ENCODE results near the gene RNF220.

RNF220 gene

DNA sequence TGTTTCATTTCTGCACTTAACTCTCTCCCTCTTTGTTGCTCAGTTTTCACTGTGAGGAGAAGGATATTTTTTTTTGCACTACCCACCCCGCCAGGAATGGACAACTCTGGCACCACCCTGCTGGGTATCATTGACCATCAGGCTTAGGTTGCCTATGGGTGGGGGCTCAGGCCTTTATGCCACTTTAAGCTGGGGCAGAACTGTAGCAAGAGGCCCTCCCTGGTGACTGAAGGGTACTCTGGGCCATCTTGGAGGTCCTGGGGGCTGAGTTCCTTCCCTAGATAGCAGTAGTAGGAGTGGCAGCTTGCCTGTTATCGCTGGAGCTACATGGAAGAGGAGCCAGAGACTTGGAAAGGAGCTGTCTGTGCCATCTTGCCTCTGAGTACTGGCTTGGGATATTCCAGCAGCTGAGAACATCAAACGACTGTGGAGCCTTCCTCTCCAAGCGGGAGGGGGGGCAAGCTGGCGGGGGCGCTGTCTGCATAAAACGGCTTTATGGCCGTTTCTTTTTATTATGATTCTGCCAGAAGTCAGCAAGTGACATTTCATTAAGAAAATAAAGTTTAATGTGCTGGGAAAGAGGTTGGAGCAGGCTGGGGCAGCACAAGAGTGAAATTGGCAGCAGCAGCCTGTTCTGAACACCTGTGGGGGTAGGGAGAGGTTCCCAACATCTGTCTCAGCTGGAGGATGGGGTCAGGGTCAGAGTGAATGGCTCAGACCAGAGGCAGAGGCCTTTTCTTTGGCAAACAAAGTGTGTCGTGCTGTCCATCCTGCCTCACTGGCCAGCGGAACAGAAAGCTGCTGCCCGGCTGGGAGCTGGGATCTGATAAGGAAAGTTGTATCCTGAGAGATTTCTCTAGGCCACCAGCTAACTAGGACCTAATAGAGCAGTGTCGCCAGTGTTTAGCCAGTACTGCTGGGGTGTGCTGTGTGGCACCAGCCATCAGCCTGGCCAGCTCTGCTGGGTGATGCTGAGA, 236.4 kb downstream of the RNF220 start:
- DNase-seq: no peak

DNA sequence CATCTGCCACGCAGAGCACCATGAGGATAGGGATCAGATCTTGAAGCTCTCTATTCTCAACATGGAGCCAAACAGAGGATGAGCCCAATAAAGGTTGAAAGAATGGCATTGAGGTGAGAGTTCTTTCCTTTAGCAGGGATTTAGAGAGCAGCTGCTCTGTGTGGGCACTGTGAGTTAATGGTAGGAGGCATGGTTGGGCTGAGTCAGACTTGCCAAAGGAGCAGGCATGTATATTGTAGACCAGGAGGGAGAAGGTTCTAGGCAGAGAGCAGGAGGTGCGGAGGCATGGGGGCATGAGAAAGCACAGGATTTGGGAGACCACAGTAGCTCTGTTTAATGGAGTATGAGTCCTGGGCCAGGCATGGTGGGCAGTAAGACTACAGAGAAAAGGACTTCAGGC, 237.2 kb downstream of the RNF220 start:
- DNase-seq: no peak

DNA sequence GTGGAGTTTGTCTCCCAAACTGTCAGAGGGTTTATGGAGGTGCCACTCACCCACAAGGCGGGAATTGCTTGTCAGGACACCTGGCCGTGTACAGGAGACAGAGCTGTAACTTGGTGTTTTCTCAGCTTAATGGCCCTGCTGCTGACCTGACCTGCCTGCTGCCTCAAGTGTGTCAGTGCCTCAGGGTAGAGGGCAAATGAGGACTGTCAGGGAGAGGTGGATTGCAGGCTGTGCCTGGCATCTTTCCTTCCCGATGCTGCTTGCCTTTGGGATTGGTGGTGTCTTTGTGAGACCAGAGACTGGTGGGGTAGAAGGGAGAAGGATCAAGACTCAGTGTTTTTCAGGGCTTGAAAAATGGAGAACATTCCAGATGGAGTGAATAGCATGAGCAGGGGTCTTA, 237.9 kb downstream of the RNF220 start:
- no peak for DNase-seq

DNA sequence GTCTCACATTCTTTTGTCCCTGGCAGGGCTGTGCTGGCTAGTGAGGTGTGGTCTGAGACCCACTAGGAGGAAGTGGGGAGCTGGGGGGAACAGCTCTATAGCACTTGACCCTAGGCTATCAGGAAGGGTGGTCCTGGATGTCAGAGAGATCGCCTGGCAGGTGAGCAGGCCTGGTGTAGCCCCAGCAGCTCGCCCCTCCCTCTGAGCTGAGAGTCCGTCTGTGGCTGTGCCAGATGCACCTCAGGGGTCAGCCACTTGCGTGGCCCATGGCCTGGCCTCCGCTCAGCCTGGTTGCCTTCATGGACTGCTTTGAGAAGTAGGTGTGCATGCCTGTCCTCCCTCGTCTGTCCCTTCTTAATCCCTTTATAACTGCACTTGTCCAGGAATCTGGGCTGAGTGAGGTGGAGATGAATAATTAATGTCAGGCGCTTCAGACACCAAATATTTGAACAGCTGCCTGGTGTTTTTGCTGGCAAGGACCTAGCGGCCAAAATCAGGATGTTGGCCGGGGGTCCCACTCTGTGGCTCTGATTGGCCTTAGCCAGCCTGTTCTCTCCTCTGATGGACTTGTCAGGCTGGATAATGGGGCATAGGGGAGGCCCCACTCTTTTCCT, 238.8 kb downstream of the RNF220 start:
- DNase-seq: no peak

DNA sequence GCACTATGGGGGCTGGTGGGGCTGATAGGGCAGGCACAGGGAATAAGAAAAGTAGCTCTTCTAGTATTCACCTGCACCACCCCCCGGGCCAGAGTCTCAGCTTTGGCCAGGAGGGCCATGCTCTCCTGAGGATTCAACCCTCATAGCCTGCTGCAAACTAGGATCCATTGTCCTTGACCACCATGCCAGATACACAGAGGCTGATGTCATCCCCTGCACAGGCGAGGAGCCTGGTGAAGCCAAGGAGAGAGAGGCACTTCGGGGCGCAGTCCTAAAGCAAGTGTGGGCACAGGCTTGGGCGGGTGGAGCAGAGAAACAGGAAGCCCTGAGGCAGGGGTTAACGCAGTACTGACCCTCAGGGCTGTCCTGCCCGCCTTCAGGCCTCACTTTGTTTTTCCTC, 239.8 kb downstream of the RNF220 start:
- no peak for DNase-seq

DNA sequence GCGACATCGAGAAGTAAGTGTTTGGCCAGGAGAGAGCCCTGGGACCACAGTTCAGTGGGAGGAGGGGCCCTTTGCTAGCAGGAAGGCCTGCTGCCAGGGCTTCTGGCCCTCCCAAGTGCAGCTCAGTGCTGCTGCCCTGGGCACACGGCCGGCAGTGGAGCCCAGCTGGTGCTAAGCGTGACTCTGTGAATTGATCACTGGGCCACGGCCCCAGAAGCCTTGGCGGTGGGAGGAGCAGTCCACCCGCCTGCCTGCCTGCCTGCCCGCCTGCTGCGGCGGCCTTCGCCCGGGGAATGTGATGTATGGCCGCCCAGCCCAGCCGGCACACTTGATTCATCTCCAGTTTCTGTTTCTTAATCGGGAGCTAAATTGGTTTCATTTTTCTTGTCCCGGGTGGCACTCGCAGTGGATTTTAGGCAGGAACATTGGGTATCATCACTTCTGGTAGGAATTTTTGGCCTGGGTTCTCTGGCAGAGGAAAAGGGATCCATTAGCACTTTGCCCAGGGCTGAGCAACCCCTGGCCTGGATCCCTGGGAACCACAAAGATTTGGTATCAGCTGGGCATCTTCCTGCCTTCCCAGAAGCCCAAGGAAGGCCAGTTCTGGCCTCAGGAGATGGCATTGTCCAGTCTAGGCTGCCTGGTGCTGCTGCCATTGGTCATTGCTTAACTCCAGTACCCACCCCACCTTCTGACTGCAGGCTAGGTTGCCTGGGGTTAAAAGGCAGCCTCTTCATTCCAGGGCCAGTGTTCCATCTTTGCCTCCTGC, 240.6 kb downstream of the RNF220 start:
- DNase-seq: no peak

DNA sequence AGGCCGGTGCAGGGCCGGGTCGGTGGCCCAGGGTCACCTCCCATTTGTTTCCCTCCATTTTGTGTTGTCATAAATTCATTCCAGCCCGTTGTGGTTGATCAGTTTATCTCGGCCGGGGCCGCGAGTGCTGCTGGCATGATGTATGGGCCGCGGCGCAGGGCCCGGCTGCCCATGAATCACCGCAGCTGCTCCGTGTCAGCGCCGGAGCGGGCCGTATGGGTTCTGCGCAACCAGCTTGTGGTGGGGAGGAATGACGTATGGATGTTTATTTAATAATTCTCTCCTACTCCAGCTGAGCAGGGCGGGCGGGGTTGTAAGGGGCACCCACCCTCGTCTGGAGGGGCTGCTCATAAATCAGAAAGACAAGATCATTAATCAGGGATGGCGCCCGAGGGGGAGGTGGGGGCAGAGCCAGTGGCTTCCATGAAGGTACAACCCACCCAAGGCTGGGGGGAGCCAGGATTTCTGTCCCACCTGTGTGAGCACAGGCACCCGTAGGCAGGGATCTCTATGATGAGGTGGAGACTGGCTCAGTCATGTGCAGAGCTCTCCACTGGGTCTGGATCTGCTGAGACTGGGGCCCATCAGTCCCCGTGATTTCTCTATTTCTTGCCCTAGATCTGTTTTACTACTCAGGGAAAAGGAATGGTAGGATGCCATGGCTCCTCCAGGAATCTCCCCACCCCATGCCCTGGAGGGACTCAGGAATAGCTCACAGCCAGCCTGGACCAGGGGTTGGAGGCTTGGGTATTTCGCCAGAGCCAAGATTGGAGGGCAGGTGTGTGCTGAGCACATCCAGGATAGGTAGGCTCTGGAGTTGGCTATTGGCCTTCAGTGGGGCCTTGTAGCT, 241.4 kb downstream of the RNF220 start:
- DNase-seq: no peak

DNA sequence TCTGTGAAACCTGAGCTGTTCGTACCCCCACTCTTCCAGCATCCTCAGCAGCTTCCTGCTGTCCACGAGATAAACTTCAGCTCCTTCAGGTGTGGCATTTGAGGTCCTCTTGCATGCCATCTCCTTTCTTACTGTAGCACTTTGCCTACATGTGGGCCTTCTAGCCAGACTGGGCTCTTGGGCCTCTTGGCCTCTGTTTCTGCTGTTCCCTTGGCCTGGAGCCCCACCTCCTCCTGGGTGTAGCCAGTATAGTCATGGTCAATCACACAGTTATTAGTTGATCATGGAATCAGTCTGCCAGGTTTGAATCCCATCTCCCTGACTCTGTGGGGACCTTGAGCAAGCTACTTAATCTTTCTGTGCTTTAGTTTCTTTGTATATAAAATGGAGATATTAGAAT, 242.8 kb downstream of the RNF220 start:
- no peak for DNase-seq

DNA sequence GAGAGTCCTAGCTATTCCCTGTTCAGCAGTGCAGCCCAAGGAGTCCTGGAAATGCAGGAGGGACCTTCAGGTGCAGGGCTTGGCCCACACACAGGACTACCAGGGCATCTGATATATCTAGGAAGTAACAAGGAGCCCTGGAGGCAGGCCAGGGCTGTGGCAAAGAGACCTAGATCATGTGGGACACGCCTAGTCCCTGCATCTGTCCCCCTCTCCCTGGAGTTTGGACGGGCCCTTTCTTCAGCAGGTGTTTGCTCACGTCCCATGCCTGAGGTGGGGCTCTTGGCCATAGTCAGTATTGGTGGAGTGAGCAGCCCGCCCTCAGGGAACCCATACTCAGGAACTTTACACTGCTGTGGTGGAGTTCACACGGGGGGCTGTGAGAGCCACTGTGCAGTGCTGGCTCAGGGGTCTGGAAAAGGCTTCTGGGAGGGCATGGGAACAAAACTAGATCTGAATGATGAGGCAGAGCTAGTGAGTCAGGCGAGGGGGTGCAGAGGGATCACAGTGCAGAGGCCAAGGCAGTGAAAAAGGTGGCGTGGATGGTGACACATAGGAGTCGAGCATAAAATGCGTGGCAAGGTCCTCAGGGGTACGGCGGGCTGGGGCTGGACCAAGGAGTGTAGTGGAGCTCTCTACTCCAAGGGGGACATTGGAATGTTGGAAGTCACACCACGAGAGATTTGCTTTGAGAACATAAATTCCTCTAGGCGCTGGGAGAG, 243.6 kb downstream of the RNF220 start:
- DNase-seq: no peak

DNA sequence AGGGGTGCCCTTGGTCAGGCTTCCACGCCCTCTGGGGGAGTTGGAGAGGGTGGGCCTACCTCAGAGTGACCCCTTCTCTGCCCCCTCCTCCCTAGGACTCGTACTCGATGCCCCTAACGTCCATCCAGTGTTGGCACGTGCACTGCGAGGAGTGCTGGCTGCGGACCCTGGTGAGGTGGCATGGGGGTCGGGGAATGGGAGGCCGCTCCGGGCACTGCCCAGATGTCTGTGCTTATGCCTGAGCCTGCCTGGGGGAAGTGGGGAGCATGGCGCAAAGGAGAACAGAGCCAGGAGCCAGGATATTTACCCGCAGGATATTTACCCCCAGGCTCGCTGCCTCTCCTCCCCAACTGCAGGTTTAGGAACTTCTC, 244.7 kb downstream of the RNF220 start:
- DNase-seq: no peak

DNA sequence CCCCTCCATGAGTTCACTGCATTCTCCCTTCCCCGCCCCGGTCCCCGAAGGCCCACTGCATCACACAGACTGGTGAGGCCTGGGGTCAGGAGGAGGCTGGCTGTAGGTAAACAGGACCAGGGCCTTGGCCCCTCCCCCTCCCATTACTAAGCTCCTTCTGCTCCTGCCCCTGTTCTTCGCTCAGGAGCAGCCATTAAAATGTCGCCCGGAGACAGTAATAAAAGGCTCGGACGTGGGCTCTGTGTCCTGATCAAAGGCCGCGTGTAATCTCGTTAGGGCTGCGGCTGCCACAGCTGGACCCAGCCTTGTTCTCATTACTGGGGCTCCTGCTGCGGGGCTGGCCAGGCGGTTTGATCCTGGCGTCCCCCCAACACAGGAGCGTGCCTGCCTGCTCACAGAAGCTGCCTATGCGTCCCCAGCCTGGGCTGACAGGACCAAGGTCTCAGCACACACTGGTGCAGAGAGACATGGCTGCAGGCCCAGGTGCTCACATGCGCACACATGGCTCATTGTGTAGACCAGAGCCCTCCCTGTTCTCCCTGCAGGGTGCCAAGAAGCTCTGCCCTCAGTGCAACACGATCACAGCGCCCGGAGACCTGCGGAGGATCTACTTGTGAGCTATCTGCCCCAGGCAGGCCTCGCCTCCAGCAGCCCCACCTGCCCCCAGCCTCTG, 245.2 kb downstream of the RNF220 start:
- no peak for DNase-seq

DNA sequence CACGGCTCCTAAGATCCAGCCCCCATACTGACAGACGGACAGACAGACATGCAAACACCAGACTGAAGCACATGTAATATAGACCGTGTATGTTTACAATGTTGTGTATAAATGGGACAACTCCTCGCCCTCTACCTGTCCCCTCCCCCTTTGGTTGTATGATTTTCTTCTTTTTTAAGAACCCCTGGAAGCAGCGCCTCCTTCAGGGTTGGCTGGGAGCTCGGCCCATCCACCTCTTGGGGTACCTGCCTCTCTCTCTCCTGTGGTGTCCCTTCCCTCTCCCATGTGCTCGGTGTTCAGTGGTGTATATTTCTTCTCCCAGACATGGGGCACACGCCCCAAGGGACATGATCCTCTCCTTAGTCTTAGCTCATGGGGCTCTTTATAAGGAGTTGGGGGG, 246.0 kb downstream of the RNF220 start:
- DNase-seq: no peak

DNA sequence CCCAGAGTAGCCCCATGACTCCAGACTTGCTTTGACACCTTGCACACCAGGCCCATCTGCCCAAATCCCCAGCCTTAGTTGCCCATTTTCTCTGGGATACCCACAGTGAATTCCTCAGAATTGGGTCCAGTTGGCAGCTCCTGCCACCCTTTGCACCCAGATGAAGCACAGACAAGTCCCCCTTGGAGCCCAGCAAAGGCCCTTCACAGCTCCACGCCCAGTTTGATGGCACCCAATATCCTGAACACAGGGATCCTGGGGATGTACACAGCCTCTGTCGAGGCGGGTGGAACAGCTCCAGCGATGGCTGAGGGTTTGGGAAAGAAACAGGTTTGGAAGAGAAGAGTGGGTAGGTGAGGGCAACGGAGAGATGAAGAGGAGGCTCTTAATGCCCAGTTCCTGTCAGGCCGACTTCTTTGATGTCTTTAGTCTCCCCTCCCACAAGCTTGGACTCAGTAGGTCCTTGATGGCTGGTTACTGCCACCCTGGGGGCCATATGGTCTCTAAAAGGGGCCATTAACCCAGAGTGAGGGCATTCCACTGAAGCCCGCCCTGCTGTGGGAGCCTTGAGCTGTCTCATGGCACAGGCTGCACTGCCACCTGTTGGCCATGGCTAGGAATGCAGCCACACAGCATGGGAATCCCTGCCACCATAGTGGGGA, 247.5 kb downstream of the RNF220 start:
- DNase-seq: peak; percentile 54

DNA sequence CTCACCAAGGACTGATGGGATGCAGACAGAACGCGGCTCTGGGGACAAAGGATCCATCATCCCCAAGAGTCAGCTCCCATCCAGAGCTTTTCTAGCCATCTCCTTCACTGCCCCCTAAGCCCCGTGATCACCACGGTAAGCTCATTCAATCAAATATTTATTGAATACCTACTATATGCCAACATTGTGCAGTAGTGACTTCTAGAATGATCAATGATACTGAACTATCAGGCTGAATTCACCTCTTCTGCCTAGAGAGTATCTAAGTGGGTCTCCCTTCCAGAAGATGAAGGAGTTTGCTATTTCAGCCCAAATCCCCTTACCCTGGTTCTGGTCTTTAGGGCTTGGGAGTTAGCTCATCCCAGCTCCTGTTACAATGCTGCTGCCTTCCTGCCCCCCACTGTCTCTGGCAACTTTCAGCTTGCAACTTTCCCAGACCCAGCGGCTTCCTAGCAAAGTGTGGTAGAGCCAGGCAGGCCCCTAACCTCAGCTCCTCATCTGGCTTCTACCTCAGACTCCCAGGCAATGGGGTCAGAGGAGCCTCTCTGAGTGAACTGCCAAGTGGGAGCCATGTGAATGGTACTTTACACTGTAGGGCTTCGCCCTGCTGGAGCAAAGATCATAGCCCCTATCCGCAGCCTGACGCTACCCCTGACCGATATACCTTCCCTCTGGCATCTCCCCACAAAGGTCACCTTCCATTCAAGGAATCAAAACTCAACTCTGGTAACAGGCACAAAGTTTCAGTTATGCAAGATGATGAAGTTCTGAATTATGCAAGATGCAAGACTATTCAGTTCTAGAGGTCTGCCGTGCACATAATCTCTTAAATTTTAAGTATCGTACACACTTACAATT, 248.3 kb downstream of the RNF220 start:
- DNase-seq: no peak

DNA sequence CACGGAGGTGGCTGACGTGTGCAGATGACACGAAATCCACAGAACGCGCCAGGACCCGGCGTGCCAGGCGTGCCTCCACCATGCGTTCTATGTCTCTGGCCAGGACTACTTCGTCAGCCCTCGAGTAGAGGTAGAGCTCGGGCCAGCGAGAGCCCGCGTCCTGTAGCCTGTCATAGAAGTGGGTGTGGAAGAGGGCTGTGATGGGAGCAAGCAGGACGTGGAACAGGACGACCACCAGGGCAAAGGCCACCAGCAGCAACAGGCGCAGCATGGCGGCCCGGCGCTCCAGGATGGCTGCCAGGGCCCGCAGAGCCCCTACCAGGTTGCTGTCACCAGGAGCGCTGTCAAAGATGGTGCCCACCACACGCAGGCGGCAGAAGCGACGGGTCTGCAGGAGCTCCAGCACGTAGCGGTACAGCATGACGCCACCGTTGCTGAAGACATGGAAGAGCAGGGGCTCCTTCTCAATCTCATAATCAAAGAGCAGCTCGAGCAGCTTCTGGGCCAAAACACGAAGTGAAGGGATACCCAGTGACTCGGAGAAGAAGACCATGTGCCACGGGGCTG, 249.6 kb downstream of the RNF220 start:
- DNase-seq: no peak

DNA sequence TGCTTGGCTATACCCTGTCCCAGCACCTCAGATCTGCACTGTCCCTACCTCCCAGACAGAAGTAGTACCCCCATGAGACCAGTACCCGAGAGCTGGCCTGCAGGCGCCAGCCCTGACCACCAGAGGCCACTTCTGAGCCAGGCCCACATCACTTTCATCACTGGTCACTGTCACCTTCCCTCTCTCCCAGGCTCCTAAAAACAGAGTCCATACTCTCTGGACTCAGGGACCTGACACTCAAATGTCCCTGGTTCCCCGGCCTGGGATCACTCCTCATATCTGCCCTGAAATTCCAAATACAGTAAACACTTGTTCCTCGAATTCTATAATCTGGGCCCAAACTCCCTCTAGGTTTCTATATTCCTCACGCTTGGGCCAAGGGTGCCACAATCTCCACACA, 250.6 kb downstream of the RNF220 start:
- peak; percentile 20 for DNase-seq

DNA sequence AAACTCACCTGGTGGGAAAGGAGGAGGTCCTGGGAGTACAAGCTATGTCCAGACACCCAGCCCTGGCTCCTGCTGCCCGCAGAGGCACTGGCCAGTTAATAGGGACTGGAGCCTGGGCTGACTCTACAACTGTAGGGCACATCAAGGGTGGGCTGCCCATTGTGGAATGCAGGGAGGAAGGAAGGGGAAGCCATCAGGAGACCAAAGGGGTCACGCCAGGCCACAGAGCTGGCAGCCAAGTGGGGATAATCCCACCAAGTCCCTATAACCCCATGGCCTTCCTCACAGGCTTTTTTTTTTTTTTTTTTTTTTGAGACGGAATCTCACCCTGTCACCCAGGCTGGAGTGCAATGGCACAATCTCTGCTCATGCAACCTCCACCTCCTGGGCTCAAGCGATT, 254.5 kb downstream of the RNF220 start:
- DNase-seq: no peak

DNA sequence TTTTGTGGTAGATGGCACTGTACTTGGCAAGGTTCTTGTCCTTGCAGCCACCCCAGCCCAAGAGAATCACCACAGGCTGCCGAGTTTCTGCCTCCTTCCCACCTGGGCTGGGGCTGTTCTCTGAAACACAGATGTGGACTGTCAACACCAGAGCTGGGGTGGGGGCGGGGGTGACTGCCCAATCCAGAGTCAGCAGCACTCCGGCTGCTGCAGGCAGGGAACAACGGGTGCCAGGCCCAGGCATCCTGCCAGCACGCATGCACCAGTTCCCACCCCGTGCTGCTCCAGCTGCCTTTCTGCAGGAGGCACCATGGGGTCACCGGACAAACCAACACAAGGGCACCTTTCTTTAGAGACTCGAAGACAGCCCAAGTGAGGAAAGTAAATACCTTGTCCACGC, 255.1 kb downstream of the RNF220 start:
- DNase-seq: peak; percentile 86
